Sigmoid colon (tissue), 7 donors: ENCODE measurements around the gene FRS2. TPM values are rescaled to one million over a fixed set of nuclear protein-coding genes. Genes with fewer than 3 reads are reported as not detected.

Experiments used
- DNase-seq: peaks from one replicate; pipeline ENCODE4 v3.0.0-alpha.2; 2019
- H3K27ac ChIP-seq, 4 donors: fragments of 200-600 bp; sonication (generic); one replicate each; pipeline ENCODE4 v1.5.1; 2016 to 2019; ENCODE audit warnings: mild to moderate bottlenecking in 1 of 4
- H3K27me3 ChIP-seq, 3 donors: fragments of 200-600 bp; sonication (generic); one replicate each; pipeline ENCODE4 v1.5.1; 2019; ENCODE audit warnings: mild to moderate bottlenecking in 1 of 3
- H3K36me3 ChIP-seq, 4 donors: fragments of 200-600 bp; sonication (generic); one replicate each; pipeline ENCODE4 v1.5.1; 2016 to 2019
- H3K4me1 ChIP-seq, 4 donors: fragments of 200-600 bp; sonication (generic); one replicate each; pipeline ENCODE4 v1.5.1; 2017 to 2019
- H3K4me3 ChIP-seq, 4 donors: fragments of 200-600 bp; sonication (generic); one replicate each; pipeline ENCODE4 v1.5.1; 2017 to 2019; ENCODE audit warnings: mild to moderate bottlenecking in 2 of 4, moderate library complexity in 1 of 4
- H3K9me3 ChIP-seq, 4 donors: fragments of 200-600 bp in 3 of 4; sonication (generic) in 3 of 4; one replicate each; pipeline versions ENCODE4 v1.5.1 to v1.6.1; 2013 to 2019
- EP300 ChIP-seq, 4 donors: sonication (generic); formaldehyde crosslinking; IDR thresholded peaks; one replicate each; pipeline ENCODE4 v1.6.1; 2017; ENCODE audit warnings: antibody characterized with exemption in 4 of 4
- POLR2A ChIP-seq, 2 donors: fragments of 450-650 bp; IDR thresholded peaks; one replicate each; pipeline ENCODE4 v1.6.1; 2016; ENCODE audit warnings: antibody characterized with exemption in 2 of 2, mild to moderate bottlenecking in 2 of 2, moderate library complexity in 2 of 2
- POLR2AphosphoS5 ChIP-seq, 4 donors: sonication (generic); formaldehyde crosslinking; IDR thresholded peaks; one replicate each; pipeline ENCODE4 v1.6.1; 2017; ENCODE audit warnings: antibody characterized with exemption in 4 of 4
- WGBS, 2 donors: extraction: QIAGEN DNeasy Blood & Tissue Kit; methylation state at CpG; one replicate each; pipeline ENCODE4 v1.1.7; 2013; 5-methylcytosine and 5-hydroxymethylcytosine counted together
- intact Hi-C: fragments of 100-400 bp; cut with DNase I; formaldehyde crosslinking; loops from one replicate; pipeline ENCODE4 v1.15.1; 2023
- polyA plus RNA-seq, 3 donors: library from polyadenylated mRNA; stranded (reverse); fragments of 200-250 nt; gene quantifications; one replicate each; pipeline ENCODE4 v1.2.3, GENCODE V29; 2013
- total RNA-seq, 4 donors: library from RNA; depleted of rRNA; stranded (reverse); fragments of >200 nt; gene quantifications; one replicate each; pipeline ENCODE4 v1.1.0, GENCODE V29; 2016
- TF ChIP-seq, protein P1 (sequence below), 4 experiments: fragments of 450-650 bp in 3 of 4; fragments of 200-600 bp in 1 of 4; IDR thresholded peaks; one replicate each; pipeline ENCODE4 v1.5.1; 2016 to 2019; ENCODE audit warnings: antibody characterized with exemption in 4 of 4, mild to moderate bottlenecking in 3 of 4, moderate library complexity in 2 of 4
- donor health status: healthy with polysubstance abuse.
- donor health status: Bipolar disorder and iron deficiency.
- donor health status: healthy.

The FRS2 gene
- total and polyA plus RNA-seq, 7 donors = 7.6 to 48.4 (median 33.8) TPM

- WGBS, 2 donors = 67 to 83% methylated on average over 1 of the region's 1 CpG
- intact Hi-C loops = no loop called here
- no peak overlapping the region for H3K4me3 ChIP-seq
- no peaks in the 10 kb centered on the region for H3K9me3 ChIP-seq
- peaks cover 0 to 2% (median 0%) of the 10 kb centered on the region in 4 donors for H3K4me1 ChIP-seq
- TF ChIP-seq POLR2AphosphoS5 (IDR thresholded peaks at IDR 0.05) (no peak), POLR2A (IDR thresholded peaks at IDR 0.05) (no peak), EP300 (IDR thresholded peaks at IDR 0.05) (no peak)
- TF ChIP-seq, protein P1, sequence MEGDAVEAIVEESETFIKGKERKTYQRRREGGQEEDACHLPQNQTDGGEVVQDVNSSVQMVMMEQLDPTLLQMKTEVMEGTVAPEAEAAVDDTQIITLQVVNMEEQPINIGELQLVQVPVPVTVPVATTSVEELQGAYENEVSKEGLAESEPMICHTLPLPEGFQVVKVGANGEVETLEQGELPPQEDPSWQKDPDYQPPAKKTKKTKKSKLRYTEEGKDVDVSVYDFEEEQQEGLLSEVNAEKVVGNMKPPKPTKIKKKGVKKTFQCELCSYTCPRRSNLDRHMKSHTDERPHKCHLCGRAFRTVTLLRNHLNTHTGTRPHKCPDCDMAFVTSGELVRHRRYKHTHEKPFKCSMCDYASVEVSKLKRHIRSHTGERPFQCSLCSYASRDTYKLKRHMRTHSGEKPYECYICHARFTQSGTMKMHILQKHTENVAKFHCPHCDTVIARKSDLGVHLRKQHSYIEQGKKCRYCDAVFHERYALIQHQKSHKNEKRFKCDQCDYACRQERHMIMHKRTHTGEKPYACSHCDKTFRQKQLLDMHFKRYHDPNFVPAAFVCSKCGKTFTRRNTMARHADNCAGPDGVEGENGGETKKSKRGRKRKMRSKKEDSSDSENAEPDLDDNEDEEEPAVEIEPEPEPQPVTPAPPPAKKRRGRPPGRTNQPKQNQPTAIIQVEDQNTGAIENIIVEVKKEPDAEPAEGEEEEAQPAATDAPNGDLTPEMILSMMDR (IDR thresholded peaks at IDR 0.05) = no peak
- DNase-seq = no peak
- H3K27ac ChIP-seq = no peak overlapping the region
- H3K36me3 ChIP-seq = no peaks in the 10 kb centered on the region
- H3K27me3 ChIP-seq = no peaks in the 10 kb centered on the region
Observed at GRCh38 chr12:69435644-69436043, 34.5 kb upstream of the FRS2 start.

DNA sequence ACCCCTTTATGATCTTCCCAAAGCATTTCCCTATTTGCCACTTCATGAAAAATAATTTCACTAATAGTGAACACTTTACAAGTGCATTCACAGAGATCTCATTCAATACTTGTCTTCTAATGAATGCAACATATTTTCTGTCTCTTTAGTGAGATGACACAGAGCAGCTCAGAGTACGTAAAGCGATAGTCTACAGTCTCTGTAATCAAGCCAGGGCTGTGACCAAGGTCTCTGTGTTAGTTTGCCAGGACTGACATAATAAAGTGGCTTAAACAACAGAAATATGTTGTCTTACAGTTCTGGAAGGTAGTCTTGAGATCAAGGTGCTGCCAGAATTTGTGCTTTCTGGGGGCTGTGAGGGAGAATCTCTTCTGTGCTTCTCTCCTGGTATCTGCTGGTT lies 33.1 kb upstream of the FRS2 start:
- Histone ChIP-seq H3K4me3 (no peak overlapping the region), H3K27ac (no peak overlapping the region), H3K27me3 (no peaks in the 10 kb centered on the region), H3K4me1 (no peaks in the 10 kb centered on the region), H3K9me3 (no peaks in the 10 kb centered on the region), H3K36me3 (no peaks in the 10 kb centered on the region)
- no peak for DNase-seq
- intact Hi-C loops = no loop called here
- 87 to 96% methylated on average over 2 of the region's 2 CpGs for WGBS, 2 donors
- TF ChIP-seq POLR2AphosphoS5 (IDR thresholded peaks at IDR 0.05) (no peak), EP300 (IDR thresholded peaks at IDR 0.05) (no peak), POLR2A (IDR thresholded peaks at IDR 0.05) (no peak)
- TF ChIP-seq, protein P1 (IDR thresholded peaks at IDR 0.05) = no peak

DNA sequence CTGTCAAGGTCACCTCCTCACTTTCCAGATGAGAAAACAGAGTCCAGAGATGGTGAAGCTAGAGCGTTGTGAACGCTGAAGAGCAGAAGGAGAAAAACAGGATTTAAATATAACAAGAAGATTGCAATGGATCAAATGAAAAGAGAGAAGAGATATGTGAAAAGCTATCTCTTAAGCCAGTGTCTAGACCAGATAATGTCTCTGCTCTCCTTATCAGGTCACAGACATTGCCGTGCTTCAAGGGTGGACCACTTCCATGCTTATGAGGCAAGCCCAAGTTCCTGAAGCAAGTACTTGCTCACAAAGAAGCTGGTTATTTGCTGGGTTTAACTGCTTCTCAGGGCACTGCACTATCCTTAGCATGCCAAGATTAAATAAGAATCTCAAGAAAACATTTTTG lies 31.6 kb upstream of the FRS2 start:
- Histone ChIP-seq H3K27me3 (no peaks in the 10 kb centered on the region), H3K36me3 (no peaks in the 10 kb centered on the region), H3K4me3 (no peak overlapping the region), H3K9me3 (no peaks in the 10 kb centered on the region), H3K27ac (no peak overlapping the region), H3K4me1 (no peaks in the 10 kb centered on the region)
- DNase-seq = no peak
- TF ChIP-seq POLR2AphosphoS5 (IDR thresholded peaks at IDR 0.05) (no peak), POLR2A (IDR thresholded peaks at IDR 0.05) (no peak), EP300 (IDR thresholded peaks at IDR 0.05) (no peak)
- TF ChIP-seq, protein P1 (IDR thresholded peaks at IDR 0.05) = no peak
- WGBS, 2 donors = 81 to 96% methylated on average over 3 of the region's 3 CpGs
- intact Hi-C loops = no loop called here

DNA sequence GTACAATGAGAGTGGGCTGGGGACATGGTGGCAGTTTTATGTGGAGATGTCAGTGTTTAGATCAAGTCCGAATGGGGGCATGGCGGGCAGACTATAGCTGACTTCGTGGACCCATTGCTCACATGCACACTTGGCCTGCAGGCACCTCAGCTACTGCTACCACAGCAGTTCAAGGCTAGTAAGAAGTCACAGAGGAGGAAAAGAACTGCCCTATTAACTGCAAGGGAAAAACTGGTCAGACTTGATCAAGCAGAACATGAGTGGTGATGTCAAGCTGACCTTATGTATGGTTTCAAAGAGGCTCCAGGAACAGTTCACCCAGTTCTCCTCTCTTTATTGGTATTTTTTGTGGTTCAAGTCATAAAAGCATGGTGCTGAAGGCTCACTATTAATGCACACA lies 30.2 kb upstream of the FRS2 start:
- Histone ChIP-seq H3K4me3 (no peak overlapping the region), H3K4me1 (no peaks in the 10 kb centered on the region), H3K27ac (no peak overlapping the region), H3K27me3 (no peaks in the 10 kb centered on the region), H3K36me3 (no peaks in the 10 kb centered on the region), H3K9me3 (no peaks in the 10 kb centered on the region)
- intact Hi-C loops = no loop called here
- DNase-seq = no peak
- 88 to 94% methylated on average over 3 of the region's 3 CpGs for WGBS, 2 donors
- TF ChIP-seq POLR2AphosphoS5 (IDR thresholded peaks at IDR 0.05) = no peak
- TF ChIP-seq EP300 (IDR thresholded peaks at IDR 0.05) = no peak
- TF ChIP-seq POLR2A (IDR thresholded peaks at IDR 0.05) = no peak
- TF ChIP-seq, protein P1 (IDR thresholded peaks at IDR 0.05) = no peak

GRCh38 chr12:69440886-69441285 lies 29.3 kb upstream of the FRS2 start:
- H3K27ac ChIP-seq = no peak overlapping the region

More at GRCh38 chr12:69440886-69441285, 29.3 kb upstream of the FRS2 start:
- no peak for DNase-seq
- intact Hi-C loops = no loop called here
- Histone ChIP-seq H3K27me3 (no peaks in the 10 kb centered on the region), H3K9me3 (no peaks in the 10 kb centered on the region), H3K4me3 (no peak overlapping the region), H3K36me3 (no peaks in the 10 kb centered on the region), H3K4me1 (no peaks in the 10 kb centered on the region)
- WGBS, 2 donors = 40 to 69% methylated on average over 2 of the region's 2 CpGs
- TF ChIP-seq POLR2A (IDR thresholded peaks at IDR 0.05) (no peak), EP300 (IDR thresholded peaks at IDR 0.05) (no peak), POLR2AphosphoS5 (IDR thresholded peaks at IDR 0.05) (no peak)
- TF ChIP-seq, protein P1 (IDR thresholded peaks at IDR 0.05) = no peak
